ENCODE measurements around the gene MEF2A. TPM values are rescaled to one million over a fixed set of nuclear protein-coding genes. Genes with fewer than 3 reads are reported as not detected.

MEF2A gene
- polyA plus RNA-seq, 3 donors, result 20.3 to 61.8 (median 33.5) TPM

- H3K4me3 ChIP-seq (replicated peaks in 1 of 3; ENCODE audit: low read depth in 2 of 3, low read length in 3 of 3), result peak overlapping the region in 1 of 3 experiments; percentile 90
- H3K4me2 ChIP-seq (replicated peaks; ENCODE audit: extremely low read depth, low read length, poor library complexity, severe bottlenecking), result peak overlapping the region; percentile 85
- H3K27me3 ChIP-seq (ENCODE audit: control insufficient read depth in 2 of 2, insufficient read depth in 2 of 2, low read length in 2 of 2), result no peaks in the 10 kb centered on the region
- DNase-seq, result no peak
- peaks cover 61% of the 10 kb centered on the region for H4K20me1 ChIP-seq (ENCODE audit: insufficient read depth, low read length)
- H3K9ac ChIP-seq (ENCODE audit: insufficient read depth, low read length, poor library complexity, severe bottlenecking), result no peak overlapping the region
- Mint-ChIP-seq H3K9me3 (peaks cover 0 to 2% (median 0%) of the 10 kb centered on the region in 7 donors), H3K4me1 (peaks cover 48% of the 10 kb centered on the region), H3K27me3 (ENCODE audit: low read depth in 3 of 3) (no peaks in the 10 kb centered on the region), H3K36me3 (peaks cover 3 to 9% of the 10 kb centered on the region in 2 donors), H3K27ac (no peak overlapping the region), H3K4me3 (no peak overlapping the region)
- 100% methylated on average over 1 of the region's 9 CpGs for WGBS (ENCODE audit: insufficient coverage)
- H3K4me1 ChIP-seq (ENCODE audit: control insufficient read depth in 1 of 2, insufficient read depth in 2 of 2, low read length in 2 of 2), result peaks cover 16 to 34% of the 10 kb centered on the region in 2 donors
- no peaks in the 10 kb centered on the region for H3K9me3 ChIP-seq (replicated peaks in 1 of 2; ENCODE audit: control insufficient read depth in 1 of 2, insufficient read depth in 1 of 2, low read length in 2 of 2)
- peaks cover 75% of the 10 kb centered on the region for H3K79me2 ChIP-seq (ENCODE audit: insufficient read depth, low read length)
- H3K27ac ChIP-seq (ENCODE audit: low read depth in 1 of 2, low read length in 2 of 2), result peak overlapping the region in 1 of 2 donors; percentile 99
- TF ChIP-seq CTCF (IDR thresholded peaks at IDR 0.05), result no peak
- no peaks in the 10 kb centered on the region for H3K36me3 ChIP-seq (replicated peaks in 1 of 2; ENCODE audit: control insufficient read depth in 1 of 2, insufficient read depth in 2 of 2, low read length in 2 of 2)
- intact Hi-C loops (cut with micrococcal nuclease), result loop anchor here (5.0 to 10.0 kb wide), 6 partner anchors 64 to 314 kb away; partner anchors contain the start of gene LRRC28 (in 1 of the 2)
- H2AFZ ChIP-seq (ENCODE audit: insufficient read depth, low read depth, low read length, poor library complexity, severe bottlenecking), result no peak overlapping the region
Measured at GRCh38 chr15:99568625-99569352, 3.0 kb downstream of the MEF2A start.

- H3K4me1 ChIP-seq (ENCODE audit: control insufficient read depth in 1 of 2, insufficient read depth in 2 of 2, low read length in 2 of 2), result peaks cover 3 to 21% of the 10 kb centered on the region in 2 donors
- peaks cover 87% of the 10 kb centered on the region for H4K20me1 ChIP-seq (ENCODE audit: insufficient read depth, low read length)
- WGBS (ENCODE audit: insufficient coverage), result 83% methylated on average over 1 of the region's 3 CpGs
- no peak overlapping the region for H2AFZ ChIP-seq (ENCODE audit: insufficient read depth, low read depth, low read length, poor library complexity, severe bottlenecking)
- intact Hi-C loops (cut with micrococcal nuclease), result no loop called here
- H3K4me2 ChIP-seq (replicated peaks; ENCODE audit: extremely low read depth, low read length, poor library complexity, severe bottlenecking), result no peak overlapping the region
- no peaks in the 10 kb centered on the region for H3K27me3 ChIP-seq (ENCODE audit: control insufficient read depth in 2 of 2, insufficient read depth in 2 of 2, low read length in 2 of 2)
- no peaks in the 10 kb centered on the region for H3K27me3 Mint-ChIP-seq (ENCODE audit: low read depth in 3 of 3)
- H3K4me3 ChIP-seq (replicated peaks in 1 of 3; ENCODE audit: low read depth in 2 of 3, low read length in 3 of 3), result no peak overlapping the region
- H3K36me3 Mint-ChIP-seq, result peaks cover 15 to 20% of the 10 kb centered on the region in 2 donors
- peaks cover 0 to 2% (median 0%) of the 10 kb centered on the region in 7 donors for H3K9me3 Mint-ChIP-seq
- TF ChIP-seq CTCF (IDR thresholded peaks at IDR 0.05), result no peak
- H3K4me3 Mint-ChIP-seq, result no peak overlapping the region
- no peak for DNase-seq
- H3K9me3 ChIP-seq (replicated peaks in 1 of 2; ENCODE audit: control insufficient read depth in 1 of 2, insufficient read depth in 1 of 2, low read length in 2 of 2), result no peaks in the 10 kb centered on the region
- H3K4me1 Mint-ChIP-seq, result peaks cover 45% of the 10 kb centered on the region
- H3K27ac Mint-ChIP-seq, result no peak overlapping the region
- no peak overlapping the region for H3K9ac ChIP-seq (ENCODE audit: insufficient read depth, low read length, poor library complexity, severe bottlenecking)
- H3K36me3 ChIP-seq (replicated peaks in 1 of 2; ENCODE audit: control insufficient read depth in 1 of 2, insufficient read depth in 2 of 2, low read length in 2 of 2), result peaks cover 0 to 3% of the 10 kb centered on the region in 2 donors
- peaks cover 100% of the 10 kb centered on the region for H3K79me2 ChIP-seq (ENCODE audit: insufficient read depth, low read length)
- H3K27ac ChIP-seq (ENCODE audit: low read depth in 1 of 2, low read length in 2 of 2), result no peak overlapping the region
Measured at GRCh38 chr15:99571299-99571698, 5.5 kb downstream of the MEF2A start.
